Measurements from ENCODE around the gene FBXO10.

FBXO10 gene

DNA sequence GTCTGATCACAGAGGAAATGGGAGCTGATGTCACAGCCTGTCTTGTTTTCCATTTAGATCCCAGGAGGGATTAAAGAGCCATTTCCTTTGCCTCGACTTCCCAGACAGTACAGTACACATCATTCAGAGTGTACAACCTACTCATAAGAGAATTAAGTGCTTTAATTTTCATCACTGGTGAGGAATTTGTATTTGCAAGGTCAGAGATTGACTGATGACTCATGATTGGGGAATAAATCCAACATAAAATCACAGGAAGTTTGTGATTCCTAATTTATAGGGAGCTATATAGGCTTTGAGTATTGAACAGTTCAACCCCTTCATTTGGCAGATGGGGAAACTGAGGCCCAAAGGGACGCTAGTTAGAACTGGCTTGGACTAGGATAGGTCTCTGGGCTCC is 20.3 kb upstream of the FBXO10 start:
- in situ Hi-C loops (cut with MboI; ENCODE audit: low sequenced_read_pairs): loop anchor here (25.0 kb wide), 1 partner anchor 766 kb away; no protein-coding TSS in a partner anchor

DNA sequence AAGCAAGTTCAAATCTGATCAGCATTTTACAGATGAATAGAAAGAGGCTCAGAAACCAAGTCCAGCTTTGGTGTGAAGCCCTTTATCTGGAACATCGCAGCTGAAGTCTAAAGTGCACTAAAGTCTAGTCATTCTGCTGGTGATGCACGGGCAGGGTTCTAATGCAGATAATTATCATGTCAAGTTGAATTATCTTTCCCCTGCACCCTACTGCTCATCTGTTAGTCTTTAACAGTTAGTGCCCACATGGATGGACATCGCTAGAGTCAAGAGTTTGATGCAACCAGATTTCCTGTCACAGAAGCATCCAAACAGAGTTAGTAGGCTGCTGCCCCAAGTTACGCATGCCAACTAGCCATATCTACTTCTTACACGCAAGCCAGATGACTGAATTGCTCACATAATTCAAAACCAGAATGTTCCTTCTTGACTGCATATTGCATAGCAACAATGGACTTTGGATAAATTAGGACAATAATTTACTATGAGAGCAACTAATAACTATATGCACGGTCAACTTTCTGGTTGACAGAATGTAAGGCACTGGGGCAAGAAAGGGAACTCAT is 17.8 kb upstream of the FBXO10 start:
- in situ Hi-C loops (cut with MboI; ENCODE audit: low sequenced_read_pairs): loop anchor here (25.0 kb wide), 1 partner anchor 768 kb away; no protein-coding TSS in a partner anchor

DNA sequence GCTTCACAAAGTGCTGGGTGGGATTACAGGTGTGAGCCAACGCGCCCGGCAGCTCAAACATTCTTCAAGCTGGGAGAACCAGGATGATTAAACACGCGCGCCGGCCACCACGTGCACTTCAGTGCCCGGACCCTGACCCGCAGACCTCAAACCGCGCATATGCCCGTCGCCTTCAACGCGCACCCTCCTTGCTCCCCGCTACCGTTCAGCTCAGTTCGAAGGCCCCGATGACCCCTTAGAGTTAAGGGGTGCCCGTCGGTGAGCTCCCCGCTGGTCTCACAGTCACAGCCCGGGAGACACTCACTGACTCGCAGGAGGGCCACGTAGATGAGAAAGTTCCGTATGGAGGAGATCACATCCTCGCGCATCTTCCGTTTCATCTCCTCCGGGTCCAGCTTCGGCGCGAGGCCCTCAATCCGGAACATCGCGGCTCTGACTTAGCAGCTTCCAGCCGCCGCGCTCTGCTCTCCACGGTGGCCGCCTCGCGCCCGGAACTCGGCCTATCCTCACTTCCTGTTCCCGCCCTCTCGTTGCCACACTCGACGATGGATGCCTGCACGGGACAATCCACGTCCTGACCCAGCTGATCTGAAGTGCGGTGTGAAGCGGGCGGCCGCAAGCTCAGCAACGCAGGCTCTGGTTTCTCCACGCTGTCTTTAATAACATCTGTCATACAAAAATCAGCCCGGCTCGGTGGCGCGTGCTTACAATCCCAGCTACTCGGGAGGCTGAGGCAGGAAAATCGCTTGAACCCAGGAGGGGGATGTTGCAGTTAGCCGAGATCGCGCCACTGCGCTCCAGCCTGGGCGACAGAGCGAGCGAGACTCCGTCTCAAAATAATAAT is 16.1 kb upstream of the FBXO10 start, which contains the start of gene TOMM5:
Gene TOMM5, minus strand, starts transcription at position 490 of the 844 bp plus-strand sequence. Its CDS starts 65 bp downstream, at position 425.
- in situ Hi-C loops (cut with MboI; ENCODE audit: low sequenced_read_pairs): loop anchor here (25.0 kb wide), 1 partner anchor 770 kb away; no protein-coding TSS in a partner anchor

DNA sequence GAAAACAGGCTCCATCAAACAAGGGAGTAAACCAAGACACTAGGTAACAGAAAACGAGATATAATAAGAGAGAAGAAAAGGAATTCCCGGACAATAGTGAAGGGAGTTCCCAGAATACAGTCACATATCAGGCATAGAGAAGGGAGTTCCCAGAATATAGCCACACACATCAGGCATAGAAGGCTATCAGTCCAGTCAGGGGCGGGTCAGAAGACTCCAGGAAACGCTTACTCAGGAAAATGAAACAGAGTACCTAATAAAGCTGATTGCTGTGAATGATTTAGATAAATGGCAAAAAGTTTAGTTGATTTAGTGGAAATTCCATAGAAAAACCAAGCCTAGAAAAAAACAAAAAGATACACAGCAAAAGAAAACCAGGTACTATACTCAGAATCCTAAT is 11.3 kb upstream of the FBXO10 start:
- in situ Hi-C loops (cut with MboI; ENCODE audit: low sequenced_read_pairs): loop anchor here (25.0 kb wide), 1 partner anchor 775 kb away; no protein-coding TSS in a partner anchor

DNA sequence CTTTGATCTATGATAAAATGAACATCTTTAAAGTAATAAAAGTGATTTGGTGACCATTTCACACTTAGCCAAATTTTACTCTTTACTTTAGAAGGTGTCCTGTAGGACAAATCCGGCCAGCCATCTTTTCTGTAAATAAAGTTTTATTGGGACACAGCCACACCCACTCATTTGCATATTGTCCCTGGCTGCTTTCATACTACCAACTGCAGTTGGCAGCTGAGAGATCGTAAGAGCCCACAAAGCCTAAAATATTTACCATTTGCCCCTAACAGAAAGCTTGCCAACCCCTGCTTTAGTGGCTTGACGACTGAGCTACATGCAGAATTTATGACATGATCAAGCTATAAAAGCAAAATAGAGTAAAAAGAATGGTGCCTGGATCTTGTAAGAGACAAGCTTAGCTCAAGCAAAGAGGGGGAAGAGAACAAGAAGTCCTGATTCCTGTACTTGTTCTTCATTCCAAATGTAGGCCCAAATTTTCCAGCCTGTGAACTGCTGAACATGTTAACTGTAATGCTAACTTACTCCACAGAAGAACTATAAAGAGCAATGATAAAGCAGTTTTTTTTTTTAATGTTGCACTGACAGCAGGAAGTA is 7.4 kb upstream of the FBXO10 start:
- in situ Hi-C loops (cut with MboI; ENCODE audit: low sequenced_read_pairs): loop anchor here (25.0 kb wide), 1 partner anchor 779 kb away; no protein-coding TSS in a partner anchor

DNA sequence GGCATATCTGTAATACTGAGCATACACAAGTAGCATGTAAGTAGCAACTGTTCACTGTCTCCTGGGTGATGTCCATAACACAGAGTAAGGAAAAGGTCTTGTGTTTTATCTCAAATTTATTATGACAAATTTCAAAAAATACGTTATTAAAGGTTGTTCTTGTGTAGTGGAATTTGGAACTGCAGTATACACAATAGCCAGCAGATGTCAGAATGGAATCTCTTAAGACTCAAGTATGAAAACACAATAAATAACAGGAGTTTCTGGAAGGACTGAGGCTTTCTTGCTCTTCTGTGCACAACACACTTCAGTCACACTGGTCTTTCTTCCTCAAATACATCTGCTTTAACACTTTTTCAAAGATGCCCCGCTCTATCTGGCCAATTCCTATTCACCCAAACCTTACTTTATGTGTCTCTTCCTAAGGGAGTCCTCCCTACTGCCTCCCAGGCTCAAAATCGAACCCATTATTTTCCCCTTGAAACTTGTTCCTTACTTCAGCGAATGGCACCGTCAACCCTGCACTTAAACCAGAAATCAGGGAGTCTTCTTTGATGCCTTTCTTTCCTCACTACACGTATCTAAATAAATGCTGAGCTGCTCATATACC is 6.5 kb upstream of the FBXO10 start:
- in situ Hi-C loops (cut with MboI; ENCODE audit: low sequenced_read_pairs): loop anchor here (25.0 kb wide), 1 partner anchor 780 kb away; no protein-coding TSS in a partner anchor

DNA sequence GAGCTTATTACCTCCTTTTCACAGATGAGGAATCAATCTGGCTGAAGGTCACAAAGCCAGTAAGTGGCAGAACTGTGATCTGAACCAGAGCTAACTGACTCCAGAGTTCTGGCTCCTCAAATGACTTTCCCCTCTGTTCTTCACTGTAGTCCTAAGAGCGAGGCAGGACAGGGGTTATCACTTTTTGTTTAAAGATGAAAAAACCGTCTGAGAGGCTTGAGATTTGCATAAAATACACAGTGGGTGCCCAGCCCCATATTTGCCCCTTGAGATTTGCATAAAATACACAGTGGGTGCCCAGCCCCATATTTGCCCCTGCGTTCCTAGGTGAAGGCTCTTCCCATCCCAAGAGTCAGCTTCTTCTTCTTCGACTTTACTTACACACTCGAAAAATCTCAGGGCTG is 667 bp downstream of the FBXO10 start:
- in situ Hi-C loops (cut with MboI; ENCODE audit: low sequenced_read_pairs): loop anchor here (25.0 kb wide), 1 partner anchor 787 kb away; no protein-coding TSS in a partner anchor

DNA sequence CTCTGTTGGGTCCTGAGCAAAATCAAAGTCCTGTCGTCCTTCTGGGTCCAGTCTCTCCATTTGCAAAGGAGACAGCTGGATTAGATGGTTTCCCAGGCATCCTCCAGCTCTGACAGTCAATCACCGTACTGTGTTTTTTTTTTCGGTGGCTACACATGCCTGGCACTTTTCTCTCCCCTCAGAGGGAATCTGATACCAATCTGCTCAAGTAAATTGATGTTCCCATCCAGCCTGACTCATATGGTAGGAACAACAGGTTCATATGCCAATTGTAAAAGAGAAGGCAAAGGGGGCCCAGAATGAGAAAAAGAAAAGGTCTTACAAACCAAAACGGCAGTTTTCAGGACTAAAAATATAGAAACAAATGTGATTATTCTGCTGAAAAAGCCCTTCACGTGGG is 1.2 kb downstream of the FBXO10 start:
- in situ Hi-C loops (cut with MboI; ENCODE audit: low sequenced_read_pairs): loop anchor here (25.0 kb wide), 1 partner anchor 787 kb away; no protein-coding TSS in a partner anchor

DNA sequence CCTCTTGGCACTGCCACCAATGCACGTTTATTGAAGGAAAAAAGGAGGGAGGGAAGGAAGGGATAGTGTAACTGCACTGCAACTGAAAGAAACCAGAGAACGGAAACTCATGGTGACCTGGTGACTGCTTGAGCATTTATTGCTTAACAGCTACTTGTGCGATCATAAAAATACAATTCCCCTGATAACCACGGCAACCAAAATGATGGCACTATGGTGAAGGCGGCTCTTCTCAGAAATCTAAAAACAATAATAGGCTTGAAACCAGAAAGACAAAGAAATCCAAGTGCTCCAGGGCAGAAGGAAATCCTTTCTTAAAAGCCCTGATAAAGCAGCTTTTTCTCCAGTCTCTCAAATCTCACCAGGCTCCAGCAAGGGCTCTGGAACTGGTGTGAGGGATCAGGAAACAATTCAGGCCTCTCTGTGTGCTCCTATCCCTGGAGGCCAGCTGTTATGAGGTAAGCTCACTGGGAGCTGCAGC is 1.9 kb downstream of the FBXO10 start:
- in situ Hi-C loops (cut with MboI; ENCODE audit: low sequenced_read_pairs): no loop called here

DNA sequence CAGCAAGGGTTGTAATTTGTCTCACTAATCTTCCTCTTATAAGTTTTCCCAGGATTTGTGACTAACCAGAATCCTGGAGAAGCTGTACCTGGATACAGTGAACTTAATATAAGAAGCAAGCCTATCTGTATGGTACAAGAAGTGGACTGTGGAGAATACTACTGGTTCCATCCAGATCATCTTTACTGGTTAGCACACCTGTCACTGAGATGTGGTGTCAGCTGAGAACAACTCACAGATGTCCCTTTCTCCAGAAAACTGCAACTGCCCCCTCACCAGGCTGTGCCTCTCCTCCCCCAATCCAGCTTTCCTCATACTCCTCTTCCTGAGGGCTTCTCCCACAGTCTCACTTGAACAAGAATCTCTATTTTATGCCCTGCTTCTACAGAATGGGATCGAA is 4.9 kb downstream of the FBXO10 start:
- in situ Hi-C loops (cut with MboI; ENCODE audit: low sequenced_read_pairs): no loop called here

DNA sequence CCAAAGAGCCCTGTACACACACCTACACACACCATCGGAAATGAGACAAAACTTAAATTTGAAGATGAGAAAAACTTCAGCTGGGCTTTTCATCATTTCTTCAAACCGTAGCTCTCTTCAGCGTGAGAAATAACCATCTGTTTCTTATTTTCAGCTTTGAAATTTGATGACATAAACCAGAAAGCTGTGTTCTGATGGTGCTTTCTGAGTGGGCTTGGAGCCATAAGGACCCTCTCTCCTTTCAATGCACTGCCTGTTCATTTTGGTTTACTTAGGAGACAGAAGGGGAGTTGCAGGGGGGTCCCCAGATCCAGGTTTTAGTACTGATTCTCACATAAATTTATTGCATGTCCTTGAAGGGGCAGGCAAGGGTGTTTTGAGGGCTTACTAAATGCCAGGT is 9.5 kb downstream of the FBXO10 start:
- in situ Hi-C loops (cut with MboI; ENCODE audit: low sequenced_read_pairs): no loop called here

DNA sequence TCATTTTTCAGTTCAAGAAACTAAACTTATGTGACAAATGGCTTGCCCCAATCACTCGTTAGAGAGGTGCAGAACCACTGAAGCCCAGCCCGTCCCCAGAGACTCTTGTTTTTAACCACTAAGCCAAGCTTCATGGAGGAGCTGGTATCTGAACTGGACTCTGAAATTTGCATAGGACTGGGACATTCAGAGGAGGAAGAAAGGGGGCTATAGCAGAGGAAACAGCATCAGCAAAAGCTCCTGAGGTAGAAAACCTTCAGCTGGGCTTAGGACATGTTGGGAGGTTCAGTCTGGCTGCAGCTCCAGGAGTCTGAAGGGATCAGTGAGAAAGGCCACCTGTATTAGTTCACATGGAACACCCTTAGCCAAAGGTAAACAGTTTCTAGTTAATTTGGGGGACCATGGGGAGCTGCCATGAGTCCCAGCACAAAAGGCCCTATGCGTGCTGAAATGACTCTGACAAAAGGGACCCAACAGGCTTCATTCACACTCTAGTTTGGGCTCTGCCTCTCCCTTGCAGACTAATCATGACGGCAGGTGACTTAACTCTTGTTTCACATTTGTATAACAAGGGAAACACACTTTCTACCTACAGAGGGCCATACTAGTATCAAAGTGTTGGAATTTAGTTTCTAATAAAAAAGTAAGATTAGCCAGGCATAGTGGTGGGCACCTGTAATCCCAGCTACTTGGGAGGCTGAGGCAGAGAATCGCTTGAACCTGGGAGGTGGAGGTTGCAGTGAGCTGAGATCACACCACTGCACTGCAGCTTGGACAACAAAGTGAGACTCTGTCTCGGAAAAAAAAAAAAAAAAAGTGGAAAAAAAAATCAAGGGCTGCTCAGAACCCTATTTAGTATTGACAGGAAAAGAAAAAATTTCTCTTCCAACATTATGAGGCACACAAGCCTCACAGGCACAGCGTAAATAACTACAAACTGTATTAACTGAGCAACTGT is 10.2 kb downstream of the FBXO10 start:
- in situ Hi-C loops (cut with MboI; ENCODE audit: low sequenced_read_pairs): no loop called here

DNA sequence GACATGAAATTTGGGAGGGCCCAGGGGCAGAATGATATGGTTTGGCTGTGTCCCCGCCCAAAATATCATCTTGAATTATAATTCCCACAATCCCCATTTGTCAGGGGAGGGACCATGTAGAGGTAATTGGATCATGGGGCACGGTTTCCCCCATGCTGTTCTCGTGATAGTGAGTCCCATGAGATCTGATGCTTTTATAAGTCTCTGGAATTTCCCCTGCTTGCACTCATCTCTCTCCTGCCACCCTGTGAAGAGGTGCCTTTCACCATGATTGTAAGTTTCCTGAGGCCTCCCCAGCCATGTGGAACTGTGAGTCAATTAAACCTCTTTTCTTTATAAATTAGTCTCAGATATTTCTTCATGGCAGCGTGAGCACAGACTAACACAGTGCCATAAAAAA is 11.3 kb downstream of the FBXO10 start:
- in situ Hi-C loops (cut with MboI; ENCODE audit: low sequenced_read_pairs): no loop called here

DNA sequence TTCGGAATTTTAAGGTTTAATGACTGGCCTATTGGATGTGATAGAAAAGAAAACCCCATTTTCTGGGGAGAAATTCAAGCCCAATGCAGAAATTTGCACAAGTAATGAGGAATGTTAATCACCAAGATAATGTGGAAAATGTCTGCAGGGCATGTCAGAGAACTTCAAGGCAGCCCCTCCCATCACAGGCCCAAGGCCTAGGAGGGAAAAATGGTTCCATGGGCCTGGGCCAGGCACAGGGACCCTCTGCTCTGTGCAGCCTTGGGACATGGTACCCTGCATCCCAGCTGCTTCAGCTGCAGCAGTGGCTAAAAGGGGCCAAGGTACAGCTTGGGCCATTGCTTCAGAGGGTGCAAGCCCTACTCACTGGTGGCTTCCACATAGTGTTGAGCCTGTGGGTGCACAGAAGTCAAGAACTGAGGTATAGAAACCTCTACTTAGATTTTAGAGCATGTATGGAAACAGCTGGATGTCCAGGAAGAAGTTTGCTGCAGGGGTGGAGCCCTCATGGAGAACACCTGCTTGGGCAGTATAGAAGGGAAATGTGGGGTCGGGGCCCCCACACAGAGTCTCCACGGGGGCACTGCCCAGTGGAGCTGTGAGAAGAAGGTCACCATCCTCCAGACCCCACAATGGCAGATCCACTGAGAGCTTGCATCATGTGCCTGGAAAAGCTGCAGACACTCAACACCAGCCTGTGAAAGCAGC is 12.2 kb downstream of the FBXO10 start:
- in situ Hi-C loops (cut with MboI; ENCODE audit: low sequenced_read_pairs): no loop called here

DNA sequence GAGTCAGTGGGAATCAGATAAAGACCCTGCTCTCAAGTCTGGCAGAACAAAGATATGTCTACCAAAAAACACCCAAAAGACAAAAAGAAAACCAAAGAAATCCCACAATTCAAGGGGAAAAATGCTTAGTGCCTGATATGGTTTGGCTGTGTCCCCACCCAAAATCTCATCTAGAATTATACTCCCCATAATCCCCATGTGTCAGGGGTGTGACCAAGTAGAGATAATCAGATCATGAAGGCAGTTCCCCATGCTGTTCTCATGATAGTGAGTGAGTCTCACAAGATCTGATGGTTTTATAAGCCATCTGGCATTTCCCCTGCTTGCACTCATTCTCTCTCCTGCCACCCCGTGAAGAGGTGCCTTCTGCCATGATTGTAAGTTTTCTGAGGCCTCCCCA is 13.4 kb downstream of the FBXO10 start:
- in situ Hi-C loops (cut with MboI; ENCODE audit: low sequenced_read_pairs): no loop called here

DNA sequence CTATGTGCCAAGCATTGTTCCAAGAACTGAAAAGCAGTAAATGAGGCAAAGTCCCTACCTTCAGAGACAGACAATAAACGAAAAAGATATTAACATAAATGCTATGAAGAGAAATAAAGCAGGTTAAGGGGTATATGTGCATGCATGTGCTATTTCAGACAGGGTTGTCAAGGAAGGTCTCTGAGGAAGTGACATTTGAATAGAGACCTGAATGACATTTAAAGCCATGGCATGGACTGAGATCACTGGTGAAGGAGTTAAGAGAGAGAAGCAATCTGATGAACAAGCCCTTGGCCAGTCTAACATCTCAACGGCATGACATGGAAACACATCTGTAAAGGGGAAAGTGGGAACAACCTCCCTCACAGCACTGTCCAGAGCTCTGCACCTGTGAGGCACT is 14.5 kb downstream of the FBXO10 start:
- in situ Hi-C loops (cut with MboI; ENCODE audit: low sequenced_read_pairs): no loop called here

DNA sequence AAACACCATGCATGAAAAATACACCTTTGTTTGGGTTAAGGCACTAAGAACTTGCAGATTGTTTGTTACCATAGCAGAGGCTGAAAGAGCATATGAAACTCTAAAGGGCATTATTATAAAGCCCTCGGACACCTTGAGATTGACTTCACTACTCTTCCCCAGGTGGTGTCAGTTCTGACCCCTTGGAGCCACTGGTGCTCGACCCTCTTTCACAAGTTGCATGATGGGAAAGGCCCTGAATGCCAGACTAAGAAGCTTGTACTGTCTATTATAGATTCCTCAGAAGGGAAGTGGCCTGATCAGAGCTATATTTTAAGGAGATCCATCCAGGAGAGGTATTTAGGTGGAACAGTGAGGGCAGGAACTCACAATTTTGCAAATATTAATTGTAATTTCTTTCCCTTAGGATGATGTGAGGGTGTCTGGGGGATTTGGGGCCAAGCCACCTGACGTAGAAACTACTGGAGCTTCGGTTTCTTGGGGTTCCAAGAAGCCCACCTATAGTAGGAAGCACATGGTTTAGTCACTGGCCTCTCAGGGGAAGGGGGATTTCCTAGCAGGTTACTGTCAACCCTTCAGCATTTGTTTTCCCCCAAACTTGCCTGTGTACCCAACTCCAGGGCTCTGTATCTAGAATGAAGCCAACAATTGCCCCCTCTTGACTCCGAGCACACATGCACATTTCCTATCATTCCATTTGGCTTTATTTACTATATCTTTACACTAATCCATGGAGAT is 16.2 kb downstream of the FBXO10 start:
- in situ Hi-C loops (cut with MboI; ENCODE audit: low sequenced_read_pairs): no loop called here

DNA sequence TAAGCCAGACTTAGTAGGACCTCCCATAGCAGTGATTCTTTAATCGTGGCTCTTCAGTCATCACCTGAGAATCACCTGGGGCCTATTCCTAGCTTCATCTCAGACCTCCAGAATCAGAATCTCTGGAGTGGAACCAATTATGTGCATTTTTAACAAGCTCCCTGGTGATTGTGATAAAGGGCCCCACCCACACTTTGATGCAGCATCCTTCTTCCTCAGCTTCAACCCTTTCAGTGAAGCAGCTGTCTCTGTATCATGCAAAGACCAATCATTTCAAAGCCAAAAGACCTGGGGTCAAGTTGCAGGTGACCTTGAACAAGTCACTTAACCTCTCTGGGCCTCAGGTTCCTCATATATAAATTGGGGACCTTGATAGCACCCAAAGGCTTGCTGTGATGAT is 17.1 kb downstream of the FBXO10 start:
- in situ Hi-C loops (cut with MboI; ENCODE audit: low sequenced_read_pairs): no loop called here
